GM12878 (cell line): Measurements from ENCODE around the gene CCNL1.
"Not testable (repeated sequence)": the region's sequence is repeated elsewhere in the genome, so short reads cannot be mapped to it uniquely, and the experiment has no call there.

Experiments
- BMI1 ChIP-seq: fragments of 450-650 bp; IDR thresholded peaks from 2 replicates; pipeline ENCODE4 v1.6.1; 2016; ENCODE audit warnings: mild to moderate bottlenecking, moderate library complexity, borderline replicate concordance
- CBX3 ChIP-seq: fragments of 200-600 bp; sonication (generic); IDR thresholded peaks from 2 replicates; pipeline ENCODE4 v1.6.1; 2016; ENCODE audit warnings: low read depth, borderline replicate concordance
- CBX5 ChIP-seq: sonication (generic); IDR thresholded peaks from 2 replicates; pipeline ENCODE4 v1.6.1; 2016; ENCODE audit warnings: low read depth, moderate library complexity, mild to moderate bottlenecking, inconsistent platforms
- DPF2 ChIP-seq: fragments of 450-650 bp; IDR thresholded peaks from 2 replicates; pipeline ENCODE4 v1.6.1; 2017; ENCODE audit warnings: mild to moderate bottlenecking
- EGR1 ChIP-seq, 2 experiments: IDR thresholded peaks; 1 replicate in 1 of 2; 2 replicates in 1 of 2; pipeline ENCODE4 v1.6.1; 2011 to 2012; ENCODE audit warnings: low read depth in 2 of 2, low read length in 2 of 2, borderline replicate concordance in 1 of 2, mild to moderate bottlenecking in 1 of 2, moderate library complexity in 1 of 2
- EP300 ChIP-seq, 2 experiments: fragments of 150-350 bp in 1 of 2; IDR thresholded peaks; 2 replicates each; pipeline ENCODE4 v1.6.1; 2011 to 2012; ENCODE audit warnings: low read depth in 2 of 2, low read length in 2 of 2, borderline replicate concordance in 1 of 2, improper control_type of control experiment in 1 of 2, inconsistent platforms in 1 of 2; ENCODE audit not compliant: control insufficient read depth in 1 of 2
- ESRRA ChIP-seq: IDR thresholded peaks from 2 replicates; pipeline ENCODE4 v1.6.1; 2012; ENCODE audit warnings: mild to moderate bottlenecking, low read length, improper control_type of control experiment
- EZH2 ChIP-seq: IDR thresholded peaks from 2 replicates; pipeline ENCODE4 v1.6.1; 2012; ENCODE audit warnings: low read depth, mild to moderate bottlenecking, control low read depth, inconsistent platforms, low read length, borderline replicate concordance; ENCODE audit not compliant: control insufficient read depth
- POLR2A ChIP-seq: IDR thresholded peaks from 2 replicates; pipeline ENCODE4 v1.6.1; 2011; ENCODE audit warnings: low read depth, mild to moderate bottlenecking, low read length
- POLR2AphosphoS5 ChIP-seq: IDR thresholded peaks from 2 replicates; pipeline ENCODE4 v1.6.1; 2011; ENCODE audit warnings: mild to moderate bottlenecking, low read length, inconsistent platforms
- ZNF622 ChIP-seq: fragments of 450-650 bp; IDR thresholded peaks from 2 replicates; pipeline ENCODE4 v1.6.1; 2017; ENCODE audit warnings: mild to moderate bottlenecking, inconsistent platforms
- TF ChIP-seq, protein P1 (sequence below), 3 experiments: IDR thresholded peaks in 2 of 3; conservative IDR thresholded peaks in 1 of 3; 2 replicates each; pipeline ENCODE4 v1.5.1; 2011; ENCODE audit warnings: low read depth in 3 of 3, low read length in 3 of 3, mild to moderate bottlenecking in 3 of 3, control low read depth in 2 of 3, moderate library complexity in 2 of 3, inconsistent platforms in 1 of 3, mixed read lengths in 1 of 3; ENCODE audit not compliant: control insufficient read depth in 2 of 3, insufficient read depth in 1 of 3; ENCODE audit errors: extremely low read depth in 1 of 3
- TF ChIP-seq, protein P2 (sequence below): IDR thresholded peaks from 2 replicates; pipeline ENCODE4 v1.6.1; 2012; ENCODE audit warnings: low read depth, low read length, improper control_type of control experiment

DNA sequence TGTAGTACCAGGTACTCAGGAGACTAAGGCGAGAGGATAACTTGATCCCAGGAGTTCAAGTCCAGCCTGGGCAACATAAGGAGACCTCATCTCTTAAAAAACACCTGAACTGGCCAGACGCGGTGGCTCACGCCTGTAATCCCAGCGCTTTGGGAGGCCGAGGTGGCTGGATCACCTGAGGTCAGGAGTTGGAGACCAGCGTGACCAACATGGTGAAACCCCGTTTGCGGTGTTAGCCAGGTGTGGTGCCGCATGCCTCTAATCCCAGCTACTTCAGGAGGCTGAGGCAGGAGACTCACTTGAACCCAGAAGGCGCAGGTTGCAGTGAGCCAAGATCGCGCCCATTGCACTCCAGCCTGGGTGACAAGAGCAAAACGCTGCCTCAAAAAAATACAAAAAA, 13.4 kb upstream of the CCNL1 start:
- TF ChIP-seq ESRRA; POLR2A; CBX5; EP300 (IDR thresholded peaks at IDR 0.05; ENCODE audit: borderline replicate concordance in 1 of 2, control insufficient read depth in 1 of 2, low read depth in 2 of 2, low read length in 2 of 2); EZH2; BMI1; ZNF622; CBX3; POLR2AphosphoS5; DPF2; EGR1 (IDR thresholded peaks at IDR 0.05; ENCODE audit: borderline replicate concordance in 1 of 2, low read depth in 2 of 2, low read length in 2 of 2): not testable (repeated sequence)
- TF ChIP-seq, protein P1, sequence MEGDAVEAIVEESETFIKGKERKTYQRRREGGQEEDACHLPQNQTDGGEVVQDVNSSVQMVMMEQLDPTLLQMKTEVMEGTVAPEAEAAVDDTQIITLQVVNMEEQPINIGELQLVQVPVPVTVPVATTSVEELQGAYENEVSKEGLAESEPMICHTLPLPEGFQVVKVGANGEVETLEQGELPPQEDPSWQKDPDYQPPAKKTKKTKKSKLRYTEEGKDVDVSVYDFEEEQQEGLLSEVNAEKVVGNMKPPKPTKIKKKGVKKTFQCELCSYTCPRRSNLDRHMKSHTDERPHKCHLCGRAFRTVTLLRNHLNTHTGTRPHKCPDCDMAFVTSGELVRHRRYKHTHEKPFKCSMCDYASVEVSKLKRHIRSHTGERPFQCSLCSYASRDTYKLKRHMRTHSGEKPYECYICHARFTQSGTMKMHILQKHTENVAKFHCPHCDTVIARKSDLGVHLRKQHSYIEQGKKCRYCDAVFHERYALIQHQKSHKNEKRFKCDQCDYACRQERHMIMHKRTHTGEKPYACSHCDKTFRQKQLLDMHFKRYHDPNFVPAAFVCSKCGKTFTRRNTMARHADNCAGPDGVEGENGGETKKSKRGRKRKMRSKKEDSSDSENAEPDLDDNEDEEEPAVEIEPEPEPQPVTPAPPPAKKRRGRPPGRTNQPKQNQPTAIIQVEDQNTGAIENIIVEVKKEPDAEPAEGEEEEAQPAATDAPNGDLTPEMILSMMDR (IDR thresholded peaks at IDR 0.05 in 2 of 3, conservative IDR thresholded peaks at IDR 0.05 in 1 of 3; ENCODE audit: control insufficient read depth in 2 of 3, extremely low read depth in 1 of 3, insufficient read depth in 1 of 3, low read depth in 3 of 3, low read length in 3 of 3) = not testable (repeated sequence)
- TF ChIP-seq, protein P2, sequence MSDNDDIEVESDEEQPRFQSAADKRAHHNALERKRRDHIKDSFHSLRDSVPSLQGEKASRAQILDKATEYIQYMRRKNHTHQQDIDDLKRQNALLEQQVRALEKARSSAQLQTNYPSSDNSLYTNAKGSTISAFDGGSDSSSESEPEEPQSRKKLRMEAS = not testable (repeated sequence)
